ENCODE data around the gene CNTNAP2. TPM values are rescaled to one million over a fixed set of nuclear protein-coding genes. Genes with fewer than 3 reads are reported as not detected.

Gene CNTNAP2
- total RNA-seq, 4 donors from 2014 or later = 0.42 TPM; not detected in 3

- Histone ChIP-seq H3K9me3 (no peaks in the 10 kb centered on the region), H3K27me3 (no peaks in the 10 kb centered on the region), H3K4me3 (no peak overlapping the region), H3K36me3 (no peaks in the 10 kb centered on the region), H3K4me1 (no peaks in the 10 kb centered on the region), H3K27ac (no peak overlapping the region)
- DNase-seq (ENCODE audit: low spot score in 2 of 2) = no peak
- 30 to 38% methylated on average over 1 of the region's 1 CpG for WGBS, 2 donors
- no peak for TF ChIP-seq CTCF (IDR thresholded peaks at IDR 0.05)
- no peak for TF ChIP-seq POLR2A (IDR thresholded peaks at IDR 0.05)
- TF ChIP-seq EP300 (IDR thresholded peaks at IDR 0.05) = no peak
Measured at GRCh38 chr7:146606628-146607027, 490.0 kb downstream of the CNTNAP2 start.

- no peak for TF ChIP-seq EP300 (IDR thresholded peaks at IDR 0.05)
- no peak for TF ChIP-seq CTCF (IDR thresholded peaks at IDR 0.05)
- no peak for TF ChIP-seq POLR2A (IDR thresholded peaks at IDR 0.05)
- Histone ChIP-seq H3K4me1 (no peaks in the 10 kb centered on the region), H3K9me3 (no peaks in the 10 kb centered on the region), H3K36me3 (no peaks in the 10 kb centered on the region), H3K4me3 (no peak overlapping the region), H3K27ac (no peak overlapping the region), H3K27me3 (no peaks in the 10 kb centered on the region)
- WGBS, 2 donors = 82% methylated on average over 5 of the region's 5 CpGs
- no peak for DNase-seq (ENCODE audit: low spot score in 2 of 2)
Measured at GRCh38 chr7:146619641-146620040, 503.0 kb downstream of the CNTNAP2 start.

- Histone ChIP-seq H3K27ac (no peak overlapping the region), H3K4me1 (no peaks in the 10 kb centered on the region), H3K27me3 (no peaks in the 10 kb centered on the region), H3K4me3 (no peak overlapping the region), H3K9me3 (no peaks in the 10 kb centered on the region), H3K36me3 (no peaks in the 10 kb centered on the region)
- TF ChIP-seq CTCF (IDR thresholded peaks at IDR 0.05) = no peak
- no peak for TF ChIP-seq POLR2A (IDR thresholded peaks at IDR 0.05)
- TF ChIP-seq EP300 (IDR thresholded peaks at IDR 0.05) = no peak
- 65 to 88% methylated on average over 1 of the region's 1 CpG for WGBS, 2 donors
- DNase-seq (ENCODE audit: low spot score in 2 of 2) = no peak
Measured at GRCh38 chr7:146626912-146627311, 510.3 kb downstream of the CNTNAP2 start.

- Histone ChIP-seq H3K36me3 (no peaks in the 10 kb centered on the region), H3K4me1 (no peaks in the 10 kb centered on the region), H3K27me3 (no peaks in the 10 kb centered on the region), H3K9me3 (no peaks in the 10 kb centered on the region), H3K27ac (no peak overlapping the region), H3K4me3 (no peak overlapping the region)
- no peak for DNase-seq (ENCODE audit: low spot score in 2 of 2)
- TF ChIP-seq CTCF (IDR thresholded peaks at IDR 0.05) (no peak), POLR2A (IDR thresholded peaks at IDR 0.05) (no peak), EP300 (IDR thresholded peaks at IDR 0.05) (no peak)
- WGBS, 2 donors = 37 to 47% methylated on average over 7 of the region's 7 CpGs
Measured at GRCh38 chr7:146635205-146636032, 518.8 kb downstream of the CNTNAP2 start.

GRCh38 chr7:146636033-146636356, 519.4 kb downstream of the CNTNAP2 start:
- no peak overlapping the region for H3K27ac ChIP-seq
- H3K4me3 ChIP-seq = no peak overlapping the region
- H3K4me1 ChIP-seq = no peaks in the 10 kb centered on the region
- H3K27me3 ChIP-seq = no peaks in the 10 kb centered on the region
- DNase-seq (ENCODE audit: low spot score in 2 of 2) = no peak
- 60 to 61% methylated on average over 4 of the region's 4 CpGs for WGBS, 2 donors
- H3K36me3 ChIP-seq = no peaks in the 10 kb centered on the region
- H3K9me3 ChIP-seq = no peaks in the 10 kb centered on the region
- TF ChIP-seq POLR2A (IDR thresholded peaks at IDR 0.05) (no peak), EP300 (IDR thresholded peaks at IDR 0.05) (no peak), CTCF (IDR thresholded peaks at IDR 0.05) (no peak)

Data from tibial nerve (tissue), 4 donors.